Ascending aorta (tissue), 2 donors: Measurements from ENCODE around the gene CTNNA2. TPM values are rescaled to one million over a fixed set of nuclear protein-coding genes. Genes with fewer than 3 reads are reported as not detected.

ENCODE experiments used
- DNase-seq, 2 donors: peaks; one replicate each; pipeline ENCODE4 v3.0.0-alpha.2; 2019; ENCODE audit warnings: low spot score in 2 of 2
- H3K27ac ChIP-seq, 2 donors: fragments of 200-600 bp; sonication (generic); one replicate each; pipeline ENCODE4 v1.5.1; 2016 to 2017; ENCODE audit warnings: mild to moderate bottlenecking in 1 of 2
- H3K27me3 ChIP-seq: fragments of 200-600 bp; sonication (generic); one replicate; pipeline ENCODE4 v1.5.1; 2017
- H3K36me3 ChIP-seq, 2 donors: fragments of 200-600 bp; sonication (generic); one replicate each; pipeline ENCODE4 v1.5.1; 2016
- H3K4me1 ChIP-seq, 2 donors: fragments of 200-600 bp; sonication (generic); one replicate each; pipeline ENCODE4 v1.5.1; 2016 to 2017; ENCODE audit warnings: mild to moderate bottlenecking in 1 of 2
- H3K4me3 ChIP-seq, 2 donors: fragments of 200-600 bp; sonication (generic); one replicate each; pipeline ENCODE4 v1.5.1; 2016 to 2017; ENCODE audit warnings: mild to moderate bottlenecking in 1 of 2
- H3K9me3 ChIP-seq, 2 donors: fragments of 200-600 bp; sonication (generic); one replicate each; pipeline ENCODE4 v1.5.1; 2016
- intact Hi-C: fragments of 100-400 bp; cut with DNase I; formaldehyde crosslinking; loops from one replicate; pipeline ENCODE4 v1.15.1; 2023
- total RNA-seq: library from RNA; depleted of rRNA; stranded (reverse); fragments of >200 nt; gene quantifications from one replicate; pipeline ENCODE4 v1.1.0, GENCODE V29; 2016
- TF ChIP-seq, protein P1 (sequence below), 3 experiments: fragments of 200-600 bp in 2 of 3; fragments of 450-650 bp in 1 of 3; sonication (generic) in 2 of 3; IDR thresholded peaks; one replicate each; pipeline ENCODE4 v1.5.1; 2016 to 2019; ENCODE audit warnings: antibody characterized with exemption in 3 of 3, mild to moderate bottlenecking in 1 of 3, moderate library complexity in 1 of 3

Gene CTNNA2
- total RNA-seq, 1 donor from 2014 or later = not detected

DNA sequence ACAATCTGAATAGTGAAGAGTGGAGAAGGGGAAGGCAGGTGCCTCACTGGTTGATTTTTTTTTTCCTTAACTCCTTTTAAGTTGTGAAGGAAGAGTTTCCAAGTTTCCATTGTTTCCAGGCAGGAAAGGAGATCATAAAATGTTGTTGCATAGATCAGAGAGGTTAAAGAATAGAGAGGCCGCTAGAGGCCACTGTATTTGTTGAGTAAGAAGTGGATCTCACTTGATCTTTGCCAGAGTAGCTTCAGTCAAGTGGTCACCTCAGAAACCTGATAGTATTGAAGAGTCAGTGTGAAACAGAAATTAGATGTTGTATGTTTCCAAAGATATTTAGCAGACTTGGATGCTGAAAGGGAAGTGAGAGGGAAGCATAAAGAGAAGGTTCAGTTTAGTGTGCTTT is 17.6 kb downstream of the CTNNA2 start:
- no peak for DNase-seq
- Histone ChIP-seq H3K9me3 (no peaks in the 10 kb centered on the region), H3K36me3 (no peaks in the 10 kb centered on the region), H3K4me3 (no peak overlapping the region), H3K27ac (no peak overlapping the region), H3K4me1 (no peaks in the 10 kb centered on the region), H3K27me3 (no peaks in the 10 kb centered on the region)
- intact Hi-C loops = no loop called here
- TF ChIP-seq, protein P1, sequence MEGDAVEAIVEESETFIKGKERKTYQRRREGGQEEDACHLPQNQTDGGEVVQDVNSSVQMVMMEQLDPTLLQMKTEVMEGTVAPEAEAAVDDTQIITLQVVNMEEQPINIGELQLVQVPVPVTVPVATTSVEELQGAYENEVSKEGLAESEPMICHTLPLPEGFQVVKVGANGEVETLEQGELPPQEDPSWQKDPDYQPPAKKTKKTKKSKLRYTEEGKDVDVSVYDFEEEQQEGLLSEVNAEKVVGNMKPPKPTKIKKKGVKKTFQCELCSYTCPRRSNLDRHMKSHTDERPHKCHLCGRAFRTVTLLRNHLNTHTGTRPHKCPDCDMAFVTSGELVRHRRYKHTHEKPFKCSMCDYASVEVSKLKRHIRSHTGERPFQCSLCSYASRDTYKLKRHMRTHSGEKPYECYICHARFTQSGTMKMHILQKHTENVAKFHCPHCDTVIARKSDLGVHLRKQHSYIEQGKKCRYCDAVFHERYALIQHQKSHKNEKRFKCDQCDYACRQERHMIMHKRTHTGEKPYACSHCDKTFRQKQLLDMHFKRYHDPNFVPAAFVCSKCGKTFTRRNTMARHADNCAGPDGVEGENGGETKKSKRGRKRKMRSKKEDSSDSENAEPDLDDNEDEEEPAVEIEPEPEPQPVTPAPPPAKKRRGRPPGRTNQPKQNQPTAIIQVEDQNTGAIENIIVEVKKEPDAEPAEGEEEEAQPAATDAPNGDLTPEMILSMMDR (IDR thresholded peaks at IDR 0.05) = no peak

DNA sequence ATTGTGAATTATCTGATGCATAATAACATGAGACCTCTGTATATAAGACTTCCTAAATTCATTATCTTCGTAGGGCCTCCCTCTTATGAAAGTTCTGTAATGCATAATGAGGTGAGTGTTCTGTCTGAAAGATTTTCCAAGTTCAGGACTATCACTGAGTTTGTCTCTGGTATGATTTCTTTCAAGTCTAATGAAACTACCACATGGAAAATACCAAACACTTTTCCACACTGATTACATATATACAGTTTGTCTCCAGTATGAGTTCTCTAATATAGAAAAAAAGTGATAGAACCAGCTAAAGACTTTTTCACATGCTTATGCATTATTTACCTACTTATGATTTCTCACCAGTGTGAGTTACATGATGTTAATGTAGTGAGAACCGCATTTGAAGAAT is 34.7 kb downstream of the CTNNA2 start:
- no peak overlapping the region for H3K27ac ChIP-seq
- TF ChIP-seq, protein P1 (IDR thresholded peaks at IDR 0.05) = no peak
- no peaks in the 10 kb centered on the region for H3K36me3 ChIP-seq
- peaks cover 0 to 23% of the 10 kb centered on the region in 2 donors for H3K9me3 ChIP-seq
- intact Hi-C loops = no loop called here
- DNase-seq = no peak
- no peaks in the 10 kb centered on the region for H3K27me3 ChIP-seq
- H3K4me1 ChIP-seq = no peaks in the 10 kb centered on the region
- no peak overlapping the region for H3K4me3 ChIP-seq

DNA sequence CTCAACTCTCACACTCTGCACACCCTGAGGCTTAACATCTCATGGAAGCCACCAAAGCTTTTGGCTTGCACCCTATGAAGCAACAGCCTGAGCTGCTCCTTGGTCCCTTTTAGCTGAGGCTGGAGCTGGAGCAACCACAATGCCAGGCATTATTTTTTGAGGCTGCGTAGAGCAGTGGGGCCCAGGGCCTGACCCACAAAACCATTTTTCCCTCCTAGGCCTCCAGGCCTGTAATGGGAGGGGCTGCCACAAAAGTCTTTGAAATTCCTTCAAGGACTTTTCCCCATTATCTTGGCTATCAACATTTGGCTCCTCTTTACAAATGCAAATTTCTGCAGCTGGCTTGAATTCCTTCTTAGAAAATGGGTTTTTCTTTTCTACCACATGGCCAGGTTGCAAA is 39.8 kb downstream of the CTNNA2 start:
- intact Hi-C loops = no loop called here
- no peak for DNase-seq
- TF ChIP-seq, protein P1 (IDR thresholded peaks at IDR 0.05) = no peak
- no peaks in the 10 kb centered on the region for H3K4me1 ChIP-seq
- no peaks in the 10 kb centered on the region for H3K36me3 ChIP-seq
- H3K4me3 ChIP-seq = no peak overlapping the region
- no peaks in the 10 kb centered on the region for H3K27me3 ChIP-seq
- no peak overlapping the region for H3K27ac ChIP-seq
- peaks cover 0 to 17% of the 10 kb centered on the region in 2 donors for H3K9me3 ChIP-seq

DNA sequence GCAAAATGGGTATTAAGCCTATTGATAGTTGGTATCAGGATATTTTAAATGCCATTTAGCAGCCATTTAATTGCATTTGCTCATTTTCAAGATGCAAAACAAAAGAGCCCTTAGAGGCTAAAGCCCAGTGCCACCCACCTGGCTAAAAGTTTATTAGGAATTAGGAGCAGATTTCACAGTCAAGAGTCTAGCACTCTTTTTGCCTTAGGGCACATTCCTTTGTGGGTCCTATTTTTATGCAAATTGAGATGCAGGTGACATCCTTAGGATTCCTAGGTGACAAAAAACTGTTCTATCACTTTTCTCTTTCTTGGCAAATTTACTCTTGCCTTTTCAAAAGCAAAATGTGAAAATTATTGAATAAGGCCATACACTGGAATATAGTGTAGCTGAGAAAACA is 42.0 kb downstream of the CTNNA2 start:
- DNase-seq = no peak
- Histone ChIP-seq H3K4me3 (no peak overlapping the region), H3K27me3 (no peaks in the 10 kb centered on the region), H3K4me1 (no peaks in the 10 kb centered on the region), H3K9me3 (no peaks in the 10 kb centered on the region), H3K36me3 (no peaks in the 10 kb centered on the region), H3K27ac (no peak overlapping the region)
- TF ChIP-seq, protein P1 (IDR thresholded peaks at IDR 0.05) = no peak
- intact Hi-C loops = no loop called here

DNA sequence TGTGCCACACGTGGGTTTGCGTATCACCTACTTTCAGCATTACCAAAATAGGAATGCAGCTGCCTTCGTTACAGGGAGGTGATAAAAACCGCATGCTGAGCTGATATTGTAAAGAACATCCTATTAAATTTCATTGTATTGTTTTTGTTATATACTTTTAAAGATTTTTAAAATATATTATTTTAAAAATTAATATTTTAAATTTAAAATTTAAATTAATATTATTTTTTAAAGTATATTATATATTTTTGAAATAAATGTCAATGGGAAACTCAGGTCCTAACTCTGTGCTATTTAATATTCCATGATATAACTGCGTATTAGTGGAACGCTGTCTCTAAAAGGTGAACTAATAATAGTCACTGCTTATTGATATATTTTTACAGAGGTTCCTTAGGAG is 51.2 kb downstream of the CTNNA2 start:
- no peaks in the 10 kb centered on the region for H3K4me1 ChIP-seq
- no peaks in the 10 kb centered on the region for H3K27me3 ChIP-seq
- TF ChIP-seq, protein P1 (IDR thresholded peaks at IDR 0.05) = no peak
- no peaks in the 10 kb centered on the region for H3K9me3 ChIP-seq
- no peak for DNase-seq
- no peak overlapping the region for H3K27ac ChIP-seq
- H3K36me3 ChIP-seq = no peaks in the 10 kb centered on the region
- H3K4me3 ChIP-seq = no peak overlapping the region
- intact Hi-C loops = no loop called here

DNA sequence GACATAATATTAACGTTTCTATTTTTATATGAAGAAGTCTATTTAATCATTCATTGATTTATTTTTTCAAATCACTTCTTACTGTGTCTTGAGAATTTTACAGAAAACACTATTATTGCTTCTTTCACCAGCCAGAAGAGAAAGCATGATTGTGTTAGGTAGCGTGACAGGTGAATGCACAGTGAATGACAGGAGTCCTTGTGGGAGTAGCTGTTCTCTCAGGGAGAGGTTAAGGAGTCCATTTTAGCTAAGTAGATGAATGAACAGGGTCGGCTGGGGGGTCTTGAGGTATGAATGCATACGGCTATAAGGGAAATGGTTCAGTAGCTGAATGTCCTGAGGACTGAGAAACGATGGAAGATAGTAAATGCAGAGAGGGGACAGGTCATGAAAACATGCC is 56.2 kb downstream of the CTNNA2 start:
- no peak for DNase-seq
- TF ChIP-seq, protein P1 (IDR thresholded peaks at IDR 0.05) = no peak
- no peak overlapping the region for H3K4me3 ChIP-seq
- no peaks in the 10 kb centered on the region for H3K9me3 ChIP-seq
- no peaks in the 10 kb centered on the region for H3K27me3 ChIP-seq
- no peak overlapping the region for H3K27ac ChIP-seq
- intact Hi-C loops = no loop called here
- H3K36me3 ChIP-seq = no peaks in the 10 kb centered on the region
- H3K4me1 ChIP-seq = no peaks in the 10 kb centered on the region
